NCI-H2107 treated with DMSO at 0.1 percent for 48 hours (cell line): ENCODE results near the gene TAF12.
"Not testable (repeated sequence)": the region's sequence is repeated elsewhere in the genome, so short reads cannot be mapped to it uniquely, and the experiment has no call there.

Source experiments
- DNase-seq: peaks from one replicate; lab custom pipeline; 2025; ENCODE audit not compliant: unreplicated experiment; lab: John Stamatoyannopoulos, UW

Gene TAF12

DNA sequence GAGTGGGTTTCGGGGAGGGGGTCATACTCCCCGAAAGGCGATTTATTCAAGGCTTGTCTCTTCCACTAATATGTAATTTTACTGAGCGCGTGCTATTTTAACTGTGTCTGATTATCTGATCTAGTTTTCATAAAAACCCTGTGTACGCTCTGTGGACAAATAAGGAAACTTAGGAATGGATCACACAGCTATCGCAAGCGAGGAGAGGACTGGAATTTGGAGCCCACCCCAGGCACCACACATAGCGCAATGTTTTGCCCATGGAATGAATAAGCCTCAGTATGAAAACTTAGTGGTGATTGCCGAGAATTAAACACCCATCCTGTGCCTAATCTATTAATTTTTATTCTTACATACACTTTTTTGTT is 60.6 kb downstream of the TAF12 start:
- DNase-seq = peak; percentile 68

DNA sequence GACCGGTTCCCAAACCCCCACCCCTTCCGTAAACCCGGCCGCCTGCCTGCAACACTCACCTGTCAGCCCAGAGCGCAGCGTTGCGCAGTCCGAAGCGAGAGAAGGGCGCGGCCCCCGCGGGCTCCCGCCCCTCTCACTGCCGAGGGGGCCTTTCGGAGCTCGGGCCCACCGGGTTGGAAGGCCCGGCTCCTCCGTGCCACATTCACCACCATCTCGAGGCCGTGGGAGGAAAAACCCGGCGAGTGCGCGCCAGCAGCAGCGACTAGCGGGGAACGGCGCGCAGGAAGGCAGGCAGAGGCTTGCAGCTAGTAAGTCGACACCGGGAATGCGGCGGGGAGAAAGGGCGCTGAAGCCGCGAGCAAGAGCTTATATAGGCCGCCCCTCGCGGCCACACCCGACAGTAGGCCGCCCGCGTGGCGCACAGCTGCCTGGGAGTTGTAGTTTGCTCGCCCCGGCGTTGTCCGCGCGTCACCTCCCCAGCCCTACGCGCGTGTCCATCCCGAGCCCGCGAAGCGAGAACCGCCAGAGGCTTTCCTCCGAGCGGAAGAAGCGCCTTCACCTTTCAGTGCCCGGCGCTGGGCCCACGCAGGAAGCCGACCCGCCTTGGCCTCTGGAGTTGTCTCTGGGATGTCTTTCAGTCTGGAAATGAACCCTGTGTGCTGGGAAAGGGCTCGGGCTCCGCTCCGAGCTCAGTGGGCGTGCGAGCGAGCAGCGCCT is 61.2 kb downstream of the TAF12 start:
- peak; percentile 97 for DNase-seq

DNA sequence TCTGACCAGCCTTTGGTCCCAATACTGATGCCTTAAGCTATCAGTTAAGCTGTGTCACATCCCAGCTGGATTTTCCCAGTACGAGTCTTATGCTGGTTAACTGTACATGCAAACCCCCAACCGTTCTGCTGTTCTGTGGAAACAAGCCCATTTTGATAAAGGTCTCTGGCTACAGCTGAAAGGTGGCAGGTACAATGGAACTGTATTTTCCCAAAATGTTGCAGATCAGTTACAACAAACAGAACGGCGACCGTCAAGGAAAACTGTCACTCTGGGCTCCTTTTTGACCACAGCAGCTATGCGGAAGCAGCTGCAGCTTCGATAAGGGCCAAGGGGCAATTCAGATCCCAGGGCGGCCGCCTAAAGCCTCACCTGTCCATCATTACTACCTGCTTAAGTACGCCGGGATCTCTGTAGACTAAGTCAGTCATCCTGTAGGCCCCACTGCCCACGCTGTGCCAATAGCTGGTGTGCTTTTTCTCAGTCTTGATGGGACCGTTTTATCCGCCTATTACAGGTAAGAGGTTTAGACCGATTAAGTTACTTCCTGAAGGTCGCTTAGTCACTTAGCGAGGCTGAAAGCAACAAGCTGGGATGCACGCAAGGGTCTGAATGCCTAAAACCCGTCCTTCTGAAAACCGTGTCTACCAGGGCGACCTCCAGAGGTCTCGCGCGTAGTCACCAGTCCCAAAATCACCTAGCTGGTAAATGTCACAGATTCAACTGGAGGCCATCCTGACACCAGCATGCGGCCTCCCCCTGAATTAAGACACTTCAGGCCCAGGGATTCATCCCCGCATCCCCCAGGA is 61.9 kb downstream of the TAF12 start:
- DNase-seq = peak; percentile 87

DNA sequence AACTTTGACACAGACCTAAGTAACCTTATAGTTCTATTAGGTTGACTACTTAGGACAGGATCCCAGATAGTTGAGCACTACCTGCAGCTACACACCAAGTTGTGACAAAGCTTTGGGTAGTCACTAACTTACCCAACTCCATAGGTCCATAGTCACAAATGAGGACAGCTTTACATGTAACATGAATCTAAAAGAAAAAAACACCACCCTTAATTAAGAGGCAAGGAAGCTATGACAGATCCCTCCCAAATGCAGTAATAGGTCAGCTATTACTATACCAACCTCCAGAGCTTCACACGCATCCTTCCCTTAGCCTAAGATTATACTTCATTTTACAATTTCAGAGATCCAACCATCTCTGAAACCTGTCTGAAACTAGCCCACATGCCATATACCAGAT is 63.5 kb downstream of the TAF12 start:
- DNase-seq = no peak

DNA sequence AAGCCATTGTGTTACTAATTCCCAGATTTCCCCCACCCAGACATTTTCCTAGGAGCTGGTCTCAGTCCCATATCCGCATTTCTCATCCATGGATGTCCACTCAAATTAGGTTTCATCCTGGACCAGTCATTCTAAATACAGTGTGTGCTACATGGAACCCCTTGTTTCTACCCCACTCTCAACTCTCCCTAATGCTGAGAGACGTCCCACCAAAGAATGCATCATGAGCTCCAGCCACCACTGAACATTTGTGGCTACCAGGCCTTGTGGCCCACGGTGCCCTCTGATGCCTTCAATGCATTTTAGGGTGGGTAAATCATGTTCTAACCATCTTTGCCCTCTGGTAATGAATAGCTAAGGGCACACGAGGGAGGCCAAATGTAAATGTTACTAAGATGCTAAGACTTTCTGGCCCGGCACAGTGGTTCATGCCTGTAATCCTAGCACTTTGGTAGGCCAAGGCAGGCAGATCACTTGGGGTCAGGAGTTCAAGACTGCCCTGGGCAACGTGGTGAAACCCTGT is 64.1 kb downstream of the TAF12 start:
- no peak for DNase-seq

DNA sequence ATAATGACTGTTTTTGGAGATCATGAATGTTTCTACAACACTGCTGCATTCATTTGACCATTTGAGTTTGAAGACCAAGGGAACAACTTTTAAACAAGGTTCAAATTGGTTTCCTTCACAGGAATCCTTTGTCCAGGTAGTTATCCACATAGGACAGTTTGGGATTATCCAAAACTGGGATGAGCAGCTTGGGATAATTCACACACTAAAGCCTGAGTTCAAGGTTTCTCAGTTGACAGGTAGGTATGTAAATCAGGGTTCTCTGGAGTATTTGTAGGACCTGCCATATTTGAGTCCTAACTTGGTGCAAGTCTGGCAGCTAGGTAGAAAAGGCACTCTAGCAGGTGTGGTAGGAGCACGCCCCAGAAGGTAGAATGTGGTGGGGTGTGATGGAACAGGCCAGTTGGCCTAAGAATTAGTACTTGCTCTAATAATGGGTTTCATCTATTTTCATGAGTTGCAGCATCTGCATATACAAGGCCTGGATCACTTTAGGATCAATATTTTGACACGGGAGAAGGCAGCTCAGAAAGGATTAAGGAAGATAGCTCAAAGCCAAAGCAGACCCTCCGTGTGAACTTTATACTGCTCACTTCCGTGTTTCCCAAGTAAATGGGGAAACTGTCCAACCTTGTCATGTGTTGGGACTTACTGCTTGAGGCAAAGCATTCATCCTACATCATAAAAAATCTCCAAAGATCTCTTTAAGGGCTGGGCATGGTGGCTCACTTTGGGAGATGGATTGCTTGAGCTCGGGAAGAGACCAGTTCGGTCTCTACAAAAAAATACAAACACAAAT is 64.9 kb downstream of the TAF12 start:
- no peak for DNase-seq

DNA sequence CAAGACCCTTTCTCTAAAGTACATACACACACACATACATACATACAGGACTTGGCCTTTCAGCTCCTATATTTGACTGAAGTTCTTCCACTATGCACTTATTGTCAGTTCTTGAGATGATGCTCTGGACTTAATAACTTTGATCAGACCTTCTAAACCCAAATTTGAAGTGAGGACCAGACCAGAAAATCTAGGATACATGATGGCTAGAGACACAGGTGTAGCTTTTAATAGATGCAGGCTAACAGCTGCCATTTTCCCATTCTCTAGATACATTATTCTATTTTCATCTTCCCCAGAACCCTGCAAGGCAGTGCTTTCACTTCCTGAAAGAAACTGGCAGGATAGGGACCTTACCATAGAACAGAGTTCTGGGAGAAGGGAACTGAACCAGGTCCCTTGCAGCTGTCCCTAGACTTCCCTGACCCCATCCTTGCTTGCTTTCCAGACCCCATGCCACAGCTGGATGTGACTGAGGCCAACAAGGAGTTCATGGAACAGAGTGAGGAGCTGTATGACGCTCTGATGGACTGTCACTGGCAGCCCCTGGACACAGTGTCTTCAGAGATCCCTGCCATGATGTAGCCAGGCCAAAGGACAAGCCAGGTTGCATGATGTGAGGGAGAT is 65.7 kb downstream of the TAF12 start:
- no peak for DNase-seq

DNA sequence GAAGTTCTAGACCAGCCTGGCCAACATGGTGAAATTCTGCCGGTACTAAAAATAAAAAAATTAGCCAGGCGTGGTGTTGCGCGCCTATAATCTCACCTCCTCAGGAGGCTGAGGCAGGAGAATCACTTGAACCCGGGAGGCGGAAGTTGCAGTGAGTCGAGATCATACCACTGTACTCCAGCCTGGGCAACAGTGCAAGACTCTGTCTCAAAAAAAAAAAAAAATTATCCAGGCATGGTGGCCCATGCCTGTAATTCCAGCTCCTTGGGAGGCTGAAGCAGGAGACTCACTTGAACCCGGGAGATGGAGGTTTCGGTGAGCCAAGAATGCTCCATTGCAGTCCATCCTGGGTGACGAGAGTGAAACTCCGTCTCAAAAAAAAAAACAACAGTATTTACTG is 69.3 kb downstream of the TAF12 start:
- no peak for DNase-seq

DNA sequence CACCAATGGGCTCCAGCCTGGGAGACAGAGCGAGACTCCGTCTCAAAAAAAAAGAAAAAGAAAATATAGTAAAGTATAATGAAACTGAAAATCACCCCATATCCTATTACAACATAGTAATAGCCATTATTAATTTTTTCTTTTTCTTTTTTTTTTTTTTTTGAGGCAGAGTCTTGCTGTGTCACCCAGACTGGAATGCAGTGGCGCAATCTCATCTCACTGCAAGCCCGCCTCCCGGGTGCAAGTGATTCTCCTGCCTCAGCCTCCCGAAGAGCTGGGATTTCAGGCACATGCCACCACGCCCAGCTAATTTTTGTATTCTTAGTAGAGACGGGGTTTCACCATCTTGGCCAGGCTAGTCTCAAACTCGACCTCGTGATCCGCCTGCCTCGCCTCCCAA is 70.0 kb downstream of the TAF12 start:
- DNase-seq = not testable (repeated sequence)

DNA sequence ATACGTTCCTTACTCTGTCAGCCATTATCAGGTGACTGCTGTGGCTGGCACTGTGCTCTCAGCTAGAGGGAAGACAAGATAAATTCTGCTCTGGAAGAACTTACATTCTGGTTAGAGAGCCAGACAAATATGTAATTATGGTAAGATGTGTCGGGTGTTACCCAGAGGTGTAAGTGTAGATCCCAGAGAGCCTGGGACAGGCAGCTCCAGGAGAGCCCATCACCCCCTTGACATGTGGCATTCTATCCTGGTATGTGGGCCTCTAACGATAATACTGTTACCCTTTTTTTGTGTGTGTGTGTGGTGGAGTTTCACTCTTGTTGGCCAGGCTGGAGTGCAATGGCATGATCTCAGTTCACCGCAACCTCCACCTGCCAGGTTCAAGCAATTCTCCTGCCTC is 71.0 kb downstream of the TAF12 start:
- no peak for DNase-seq

DNA sequence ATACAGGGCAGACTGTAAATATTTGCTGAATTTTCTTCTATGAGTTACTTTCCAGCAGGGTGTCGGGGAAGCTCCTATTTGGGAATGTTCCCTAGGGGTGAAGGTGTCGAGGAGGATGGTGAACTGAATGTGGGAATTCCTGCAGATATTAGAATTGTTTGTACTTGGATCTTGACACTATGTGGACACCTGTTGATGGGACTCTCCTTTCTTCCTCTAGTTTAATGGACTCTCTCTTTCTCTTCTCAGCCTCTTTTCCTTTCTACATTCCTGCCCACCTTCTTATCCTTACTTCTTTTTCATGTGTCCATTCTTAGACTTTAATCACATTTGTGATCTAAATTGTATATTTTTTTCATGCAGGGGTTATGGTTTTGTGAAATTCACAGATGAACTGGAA is 75.9 kb downstream of the TAF12 start:
- no peak for DNase-seq

DNA sequence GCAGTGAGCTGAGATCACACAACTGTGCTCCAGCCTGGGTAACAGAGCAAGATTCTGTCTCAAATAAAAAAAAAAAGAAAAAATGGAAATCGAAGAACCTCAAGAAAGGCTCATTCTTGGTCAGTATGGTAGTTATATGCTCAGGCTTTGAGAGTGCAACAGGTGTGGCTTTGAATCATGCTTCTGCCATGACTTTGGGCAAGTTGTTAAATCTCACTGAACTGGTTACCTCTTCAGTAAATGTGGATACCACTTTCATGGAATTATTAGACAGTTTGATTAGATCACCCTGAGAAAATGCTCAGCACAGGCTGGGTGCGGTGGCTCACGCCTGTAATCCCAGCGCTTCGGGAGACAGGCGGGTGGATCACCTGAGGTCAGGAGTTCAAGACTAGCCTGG is 77.1 kb downstream of the TAF12 start:
- no peak for DNase-seq

DNA sequence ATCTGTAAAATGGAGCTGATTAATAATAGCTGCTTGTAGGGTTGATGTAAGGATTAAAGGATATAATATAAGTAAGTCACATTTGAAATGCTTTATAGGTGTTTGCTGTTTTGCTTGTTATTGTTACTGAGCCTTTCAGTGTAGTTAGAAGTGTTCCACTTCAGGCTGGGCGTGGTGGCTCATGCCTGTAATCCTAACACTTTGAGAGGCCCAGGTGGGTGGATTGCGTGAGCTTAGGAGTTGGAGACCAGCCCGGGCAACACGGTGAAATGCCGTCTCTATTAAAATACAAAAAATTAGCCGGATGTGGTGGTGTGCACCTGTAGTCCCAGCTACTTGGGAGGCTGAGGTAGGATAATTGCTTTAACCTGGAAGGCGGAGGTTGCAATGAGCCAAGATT is 77.8 kb downstream of the TAF12 start:
- no peak for DNase-seq

DNA sequence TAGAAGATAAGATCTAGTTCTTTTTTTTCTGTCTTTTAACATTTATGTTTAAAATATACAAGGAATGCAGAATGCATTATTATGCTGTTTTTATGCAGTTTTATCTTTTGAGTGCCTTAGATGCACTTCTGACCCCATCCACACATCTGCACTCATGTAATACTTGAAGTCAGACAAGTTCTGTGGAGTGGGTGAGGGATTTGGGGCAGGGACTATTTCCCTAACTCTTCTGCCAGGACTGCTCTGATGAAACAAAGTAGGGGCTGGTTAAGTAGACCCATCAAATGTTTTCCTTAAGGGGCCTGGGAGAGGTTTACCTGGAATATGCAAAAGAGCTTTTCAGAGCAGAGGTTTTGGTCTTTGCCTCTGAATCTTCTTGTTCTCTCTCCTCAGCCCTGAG is 78.6 kb downstream of the TAF12 start:
- no peak for DNase-seq

DNA sequence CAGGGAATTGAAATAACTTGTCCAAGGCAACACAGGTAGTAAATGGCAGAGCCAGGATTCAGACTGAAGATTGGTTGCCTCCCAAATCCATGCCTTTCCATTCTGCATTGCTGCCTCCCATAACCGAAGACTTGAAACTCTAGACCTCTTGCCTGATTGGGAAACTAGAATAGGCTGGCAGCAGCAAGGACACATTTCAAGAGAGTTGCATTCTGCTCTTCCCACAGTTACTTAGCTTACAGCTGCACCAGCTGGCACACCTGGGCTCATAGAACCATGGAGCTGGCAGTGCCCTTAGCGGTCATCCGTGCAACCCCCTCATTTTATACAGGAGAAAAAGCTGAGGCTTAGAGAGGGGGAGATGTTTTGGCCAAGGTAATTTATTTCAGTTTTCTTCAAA is 82.0 kb downstream of the TAF12 start:
- DNase-seq = peak; percentile 85
